GM18870 (cell line): ENCODE data around the gene VOPP1.
"Not testable (repeated sequence)": the region's sequence is repeated elsewhere in the genome, so short reads cannot be mapped to it uniquely, and the experiment has no call there.

ENCODE experiments used
- ATAC-seq: cut with Tn5 transposase; IDR thresholded peaks from one replicate; pipeline ENCODE4 v1.9.1; 2021; ENCODE audit warnings: moderate library complexity; ENCODE audit not compliant: unreplicated experiment

The VOPP1 gene

GRCh38 chr7:55582656-55583055, 10.4 kb upstream of the VOPP1 start:
- ATAC-seq: not testable (repeated sequence)

DNA sequence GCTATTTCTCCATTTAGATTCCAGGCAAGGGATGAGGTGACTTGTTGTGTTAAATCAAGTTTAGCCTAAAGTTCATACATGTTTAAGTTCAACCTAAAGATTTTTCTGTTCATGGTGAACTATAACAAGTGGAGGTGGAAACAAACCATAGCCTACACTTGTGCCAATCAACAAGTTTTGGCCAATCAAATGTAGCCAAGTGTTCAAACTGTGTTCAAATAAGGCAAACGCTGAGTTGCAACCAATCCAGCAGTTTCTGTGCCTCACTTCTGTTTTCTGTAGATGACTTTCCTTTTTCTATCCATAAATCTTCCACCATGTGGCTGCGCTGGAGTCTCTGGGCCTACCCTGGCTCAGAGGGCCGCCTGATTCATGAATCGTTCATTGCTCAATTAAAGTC, 4.5 kb upstream of the VOPP1 start:
- ATAC-seq: no peak

DNA sequence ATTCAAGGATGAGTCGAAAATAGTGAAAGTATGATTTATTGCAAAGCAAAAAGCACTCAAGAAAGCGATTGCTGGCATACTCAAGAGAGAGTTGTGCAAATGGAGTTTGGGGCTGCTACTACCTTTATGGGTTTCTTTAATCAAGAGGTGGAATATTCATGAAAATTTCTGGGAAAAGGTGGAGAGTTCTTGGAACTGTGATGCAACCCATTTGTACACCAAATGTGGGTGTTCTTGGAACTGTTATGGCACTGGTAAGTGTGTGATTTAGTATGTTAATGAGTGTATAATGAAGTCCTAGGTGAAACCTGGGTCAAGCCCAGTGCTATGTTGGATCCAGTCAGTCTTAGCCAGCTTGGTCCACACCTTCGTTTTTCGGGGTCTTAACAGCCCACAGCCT, 3.4 kb upstream of the VOPP1 start:
- no peak for ATAC-seq

DNA sequence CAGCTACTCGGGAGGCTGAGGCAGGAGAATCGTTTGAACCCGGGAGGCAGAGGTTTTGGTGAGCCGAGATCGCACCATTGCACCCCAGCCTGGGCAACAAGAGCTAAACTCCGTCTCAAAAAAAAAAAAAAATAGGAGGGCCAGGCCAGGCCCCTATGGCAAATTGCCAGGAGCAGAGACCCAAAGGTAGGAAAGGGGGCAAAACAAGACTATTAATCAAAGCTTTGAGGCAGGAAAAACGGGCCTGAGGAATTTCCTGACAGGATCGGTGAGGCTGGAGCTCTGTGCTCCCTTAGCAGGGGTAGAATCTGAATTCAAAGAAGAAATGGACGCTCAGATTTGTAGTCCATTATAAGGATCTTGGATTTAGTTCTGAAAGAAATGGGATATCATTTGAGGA, 2.8 kb upstream of the VOPP1 start:
- ATAC-seq: no peak

DNA sequence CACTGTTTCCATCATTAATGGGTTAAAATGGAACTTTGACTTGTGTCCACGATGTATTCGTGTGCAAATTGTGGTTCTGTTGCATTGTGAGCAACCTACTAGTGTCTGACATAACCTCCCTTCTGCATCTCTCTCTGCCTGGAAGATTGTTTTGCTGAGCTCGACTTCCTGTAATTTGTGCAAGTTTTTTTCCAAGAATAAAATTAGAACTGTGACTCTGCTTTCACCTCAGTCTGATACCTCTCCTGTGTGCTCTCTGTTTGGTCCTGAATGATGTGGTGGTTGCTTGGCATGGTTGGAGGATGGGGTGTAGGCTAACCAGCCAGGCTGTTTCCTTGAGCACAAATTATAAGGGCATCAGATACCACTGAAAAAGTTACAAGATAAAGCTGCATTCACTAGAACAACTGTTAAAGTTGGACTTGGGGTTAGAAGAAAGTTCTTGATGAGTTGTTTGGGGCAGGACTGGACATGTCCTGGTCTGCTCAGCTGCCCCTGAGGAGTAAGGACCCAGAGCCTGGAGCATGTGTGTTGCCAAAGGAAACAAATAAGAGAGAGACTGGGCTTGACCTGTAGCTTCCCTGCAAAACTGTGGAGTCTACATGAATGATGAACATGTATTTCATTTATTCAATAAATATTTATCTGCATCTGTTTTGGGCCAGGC, 1.9 kb upstream of the VOPP1 start:
- no peak for ATAC-seq

GRCh38 chr7:55573234-55573900, 1.1 kb upstream of the VOPP1 start:
- ATAC-seq: no peak

GRCh38 chr7:55571511-55572377, 558 bp downstream of the VOPP1 start:
- no peak for ATAC-seq

- no peak for ATAC-seq
Observed at GRCh38 chr7:55570939-55571338, 1.4 kb downstream of the VOPP1 start.

GRCh38 chr7:55570218-55570873, 2.0 kb downstream of the VOPP1 start:
- ATAC-seq: peak; percentile 46

DNA sequence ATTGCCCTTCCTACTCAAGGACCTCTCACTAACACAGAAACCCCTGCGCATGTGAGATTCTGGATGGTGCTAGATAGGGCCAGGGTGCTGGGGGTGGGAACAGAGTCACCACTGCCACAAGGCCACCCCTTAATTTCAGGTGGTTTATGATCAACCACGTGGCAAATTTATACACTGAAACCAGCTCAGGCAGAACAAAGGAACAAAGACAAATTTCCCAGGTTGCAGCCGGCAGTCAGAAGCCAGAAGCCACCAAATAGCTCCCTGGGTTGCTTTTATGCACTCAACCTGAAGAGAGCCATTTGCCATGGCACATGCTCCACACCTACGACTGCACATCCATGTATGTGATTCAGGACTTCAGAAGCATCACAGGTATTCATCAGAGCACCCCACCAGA, 2.5 kb downstream of the VOPP1 start:
- peak; percentile 29 for ATAC-seq

DNA sequence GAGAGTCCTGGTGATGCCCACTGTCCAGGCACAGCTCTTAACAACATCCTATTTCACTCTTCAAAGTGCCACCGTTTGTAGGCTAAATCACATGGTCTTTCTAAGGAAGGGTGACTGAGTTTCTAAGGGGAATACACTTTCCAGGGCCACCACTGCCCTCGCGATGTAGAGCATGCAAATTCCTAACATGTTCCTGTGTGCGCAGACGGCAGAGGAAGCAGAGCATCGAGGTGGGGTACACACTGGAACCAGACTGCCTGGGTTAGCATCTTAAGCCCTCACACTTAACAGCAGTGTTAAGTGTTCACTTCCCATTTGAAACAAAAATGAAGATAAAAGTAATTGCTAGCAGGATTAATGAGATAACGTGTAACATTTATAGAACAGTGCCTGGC, 3.0 kb downstream of the VOPP1 start:
- no peak for ATAC-seq

GRCh38 chr7:55568613-55569268, 3.6 kb downstream of the VOPP1 start:
- ATAC-seq: no peak

DNA sequence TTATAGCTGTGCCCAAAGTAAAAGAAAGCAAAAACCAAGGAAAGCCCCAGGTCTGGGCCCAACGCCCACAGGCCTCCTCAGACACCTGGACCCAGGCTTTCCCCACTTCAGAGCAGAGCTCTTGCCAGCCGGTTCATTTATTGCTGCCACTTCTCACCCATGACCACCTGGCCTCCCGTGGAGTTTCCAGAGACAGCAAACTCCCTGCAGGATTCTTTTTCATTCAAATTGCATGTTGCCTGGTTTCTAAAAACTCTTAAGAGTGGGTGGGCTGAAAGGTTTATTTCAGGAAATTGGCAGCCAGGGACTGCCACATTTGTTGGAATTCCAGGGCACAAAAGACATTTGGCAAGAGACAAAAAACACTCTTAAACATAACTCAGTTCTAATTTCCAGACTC, 4.7 kb downstream of the VOPP1 start:
- peak; percentile 20 for ATAC-seq

GRCh38 chr7:55565681-55566080, 6.6 kb downstream of the VOPP1 start:
- no peak for ATAC-seq

DNA sequence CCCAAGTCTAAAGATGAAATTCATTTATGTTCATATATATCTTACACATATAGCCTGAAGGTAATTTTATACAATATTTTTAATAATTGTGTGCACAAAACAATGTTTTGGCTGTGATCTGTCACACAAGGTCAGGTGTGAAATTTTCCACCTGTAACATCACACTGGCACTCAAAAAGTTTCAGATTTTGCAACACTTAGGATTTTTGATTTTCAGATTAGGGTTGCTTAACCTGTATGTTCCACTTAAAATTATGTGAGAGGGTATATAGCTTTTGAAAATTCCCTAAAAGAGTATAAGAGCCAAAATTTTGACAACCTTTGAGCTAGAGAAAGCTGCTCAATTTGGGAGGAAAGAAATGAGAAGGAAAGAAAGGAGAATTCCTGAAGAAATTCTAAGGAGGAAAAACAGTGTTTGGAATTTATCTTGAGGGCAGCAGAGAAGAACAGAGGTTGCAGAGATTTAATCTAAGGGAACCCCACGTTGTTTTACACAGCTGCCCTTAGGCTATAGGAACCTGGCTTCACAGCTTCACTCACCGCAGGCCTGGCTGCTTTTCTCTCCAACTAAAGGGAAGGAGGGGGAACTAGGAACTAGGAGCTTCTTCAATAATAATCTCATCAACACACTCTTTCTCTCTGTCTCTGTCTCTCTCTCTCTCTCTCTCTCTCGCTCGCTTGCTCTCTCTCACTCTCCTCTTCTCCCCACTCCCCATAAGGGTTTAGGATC, 8.5 kb downstream of the VOPP1 start:
- ATAC-seq: no peak

DNA sequence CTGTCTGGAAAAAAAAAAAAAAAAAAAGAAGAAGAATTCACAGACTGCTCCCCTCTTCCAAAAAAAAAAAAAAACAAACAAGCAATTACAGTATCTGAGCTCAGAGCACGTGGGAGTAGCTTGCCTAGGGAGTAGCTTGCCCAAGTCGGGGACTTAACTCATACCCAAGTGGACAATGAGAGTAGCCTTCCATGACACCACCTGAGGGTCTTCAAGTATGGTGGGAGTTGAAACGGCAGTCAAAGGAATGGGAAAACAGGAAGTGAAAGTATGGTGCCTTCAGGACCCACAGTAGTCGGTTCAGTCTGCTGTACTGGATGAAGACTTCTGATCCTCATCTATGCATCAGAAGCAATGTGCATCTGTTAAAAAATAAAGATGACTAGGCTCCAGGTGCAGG, 10.6 kb downstream of the VOPP1 start:
- ATAC-seq: no peak

GRCh38 chr7:55558962-55559920, 13.1 kb downstream of the VOPP1 start:
- no peak for ATAC-seq

DNA sequence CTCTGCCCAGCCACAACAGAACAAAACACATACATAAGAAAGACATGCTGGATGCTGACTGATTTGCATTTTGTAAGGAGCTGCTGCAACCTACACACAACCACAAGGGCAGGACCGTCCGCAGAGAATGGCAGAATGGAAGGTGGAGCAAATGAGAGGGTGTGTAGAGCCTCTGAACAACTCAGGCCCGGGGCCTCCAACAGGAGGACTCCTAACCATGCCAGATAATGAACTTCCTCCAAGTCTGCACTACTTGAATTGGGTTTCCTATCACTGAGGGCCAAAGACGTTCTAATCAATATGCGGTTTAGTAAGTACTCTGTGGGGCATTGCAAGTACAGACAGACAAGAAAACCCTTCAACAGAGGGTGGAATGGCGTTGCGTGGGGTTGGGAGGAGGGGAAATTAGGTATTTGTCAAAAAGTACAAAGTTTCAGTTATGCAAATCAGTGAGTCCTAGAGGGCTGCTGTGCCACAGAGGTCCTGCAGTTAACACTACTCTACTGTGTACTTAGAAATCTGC, 14.6 kb downstream of the VOPP1 start:
- ATAC-seq: peak; percentile 77

GRCh38 chr7:55556492-55556891, 15.8 kb downstream of the VOPP1 start:
- ATAC-seq: no peak
